Natural killer cell (primary cell): Measurements from ENCODE around the gene CMIP. TPM values are rescaled to one million over a fixed set of nuclear protein-coding genes. Genes with fewer than 3 reads are reported as not detected.

Source experiments
- ATAC-seq, 3 donors: fragments of 150-1000 bp in 2 of 3; fragments of 200-7000 bp in 1 of 3; cut with Tn5 transposase; 1 replicate in 1 of 3; 2 replicates in 2 of 3; pipeline ENCODE4 v1.10.0; 2021; ENCODE audit warnings: mild to moderate bottlenecking in 2 of 3, moderate library complexity in 2 of 3
- DNase-seq, 2 donors: peaks; one replicate each; pipeline versions ENCODE4 v3.0.0 to v3.0.0-alpha.2; 2013 to 2021; ENCODE audit warnings: mixed read lengths in 1 of 2
- H3K27ac ChIP-seq: one replicate; pipeline ENCODE4 v1.5.1; 2013; ENCODE audit warnings: mild to moderate bottlenecking, low read length
- H3K27me3 ChIP-seq: one replicate; pipeline ENCODE4 v1.6.1; 2013; ENCODE audit warnings: low read length; ENCODE audit not compliant: control insufficient read depth, insufficient read depth
- H3K36me3 ChIP-seq: one replicate; pipeline ENCODE4 v1.6.1; 2013; ENCODE audit warnings: low read length; ENCODE audit not compliant: control insufficient read depth, insufficient read depth
- H3K4me1 ChIP-seq: one replicate; pipeline ENCODE4 v1.6.1; 2013; ENCODE audit warnings: low read length; ENCODE audit not compliant: control insufficient read depth, insufficient read depth
- H3K4me3 ChIP-seq: one replicate; pipeline ENCODE4 v1.5.1; 2013; ENCODE audit warnings: low read length
- H3K9me3 ChIP-seq: one replicate; pipeline ENCODE4 v1.6.1; 2013; ENCODE audit warnings: low read length; ENCODE audit not compliant: control insufficient read depth, insufficient read depth
- H3K27ac Mint-ChIP-seq, 2 donors: one replicate each; pipeline ENCODE4 v1.8.0; 2022; ENCODE audit warnings: mild to moderate bottlenecking in 2 of 2, mixed read lengths in 2 of 2, moderate library complexity in 1 of 2
- H3K27me3 Mint-ChIP-seq, 2 donors: one replicate each; pipeline ENCODE4 v1.8.0; 2022; ENCODE audit warnings: low read depth in 2 of 2, mixed read lengths in 2 of 2
- H3K36me3 Mint-ChIP-seq: one replicate; pipeline ENCODE4 v1.8.0; 2022; ENCODE audit warnings: mixed read lengths
- H3K4me1 Mint-ChIP-seq, 2 donors: one replicate each; pipeline ENCODE4 v1.8.0; 2022; ENCODE audit warnings: mixed read lengths in 2 of 2
- H3K4me3 Mint-ChIP-seq: one replicate; pipeline ENCODE4 v1.8.0; 2022; ENCODE audit warnings: mild to moderate bottlenecking, moderate library complexity, mixed read lengths
- H3K9me3 Mint-ChIP-seq, 2 donors: one replicate each; pipeline ENCODE4 v1.8.0; 2022; ENCODE audit warnings: mixed read lengths in 2 of 2
- CTCF ChIP-seq: fragments of 200-600 bp; IDR thresholded peaks from one replicate; pipeline ENCODE4 v1.8.0; 2022; ENCODE audit warnings: antibody characterized with exemption
- WGBS: methylation state at CpG from one replicate; pipeline ENCODE4 v1.1.7; 2013; ENCODE audit warnings: missing lambda C conversion rate; ENCODE audit not compliant: insufficient coverage; 5-methylcytosine and 5-hydroxymethylcytosine counted together
- intact Hi-C: fragments of 100-400 bp; cut with micrococcal nuclease; formaldehyde crosslinking; loops from one replicate; pipeline ENCODE4 v1.14.2; 2022
- total RNA-seq, 4 donors: library from RNA; stranded (reverse); fragments of 120-200 nt in 1 of 4; gene quantifications; one replicate each; pipeline versions ENCODE4 v1.2.3 to v1.2.4, GENCODE V29; 2013 to 2022

The CMIP gene
- total RNA-seq, 3 donors from 2014 or later (not counting 1 experiment from before 2014, with no cell fraction given), result 88.2 to 115 (median 91.5) TPM

GRCh38 chr16:81601601-81602255 is 157.1 kb downstream of the CMIP start:
- intact Hi-C loops, result no loop called here
- DNase-seq (no peak), ATAC-seq (no peak)
- Histone ChIP-seq H3K27ac (no peak overlapping the region), H3K4me3 (no peak overlapping the region), H3K27me3 (no peaks in the 10 kb centered on the region), H3K4me1 (no peaks in the 10 kb centered on the region), H3K9me3 (no peaks in the 10 kb centered on the region), H3K36me3 (no peaks in the 10 kb centered on the region)
- H3K4me1 Mint-ChIP-seq, result peaks cover 44 to 46% of the 10 kb centered on the region in 2 donors
- H3K27me3 Mint-ChIP-seq, result no peaks in the 10 kb centered on the region
- 95% methylated on average over 16 of the region's 16 CpGs for WGBS
- no peaks in the 10 kb centered on the region for H3K36me3 Mint-ChIP-seq
- no peak overlapping the region for H3K4me3 Mint-ChIP-seq
- TF ChIP-seq CTCF, result no peak
- H3K27ac Mint-ChIP-seq, result peak overlapping the region in 1 of 2 donors; percentile 40
- no peaks in the 10 kb centered on the region for H3K9me3 Mint-ChIP-seq

- Histone ChIP-seq H3K9me3 (no peaks in the 10 kb centered on the region), H3K27me3 (no peaks in the 10 kb centered on the region), H3K4me3 (no peak overlapping the region), H3K27ac (no peak overlapping the region), H3K36me3 (peaks cover under 1% of the 10 kb centered on the region), H3K4me1 (no peaks in the 10 kb centered on the region)
- H3K27ac Mint-ChIP-seq, result no peak overlapping the region
- no peak for DNase-seq
- 96% methylated on average over 11 of the region's 13 CpGs for WGBS
- no peaks in the 10 kb centered on the region for H3K36me3 Mint-ChIP-seq
- TF ChIP-seq CTCF, result no peak
- intact Hi-C loops, result no loop called here
- H3K4me3 Mint-ChIP-seq, result no peak overlapping the region
- H3K9me3 Mint-ChIP-seq, result no peaks in the 10 kb centered on the region
- peaks cover 40% of the 10 kb centered on the region in 2 donors for H3K4me1 Mint-ChIP-seq
- no peak for ATAC-seq
- H3K27me3 Mint-ChIP-seq, result no peaks in the 10 kb centered on the region
Observed at GRCh38 chr16:81602256-81602776, 157.7 kb downstream of the CMIP start.

GRCh38 chr16:81602792-81603191 is 158.2 kb downstream of the CMIP start:
- Mint-ChIP-seq H3K36me3 (no peaks in the 10 kb centered on the region), H3K27ac (no peak overlapping the region), H3K4me3 (no peak overlapping the region), H3K4me1 (peaks cover 36 to 38% of the 10 kb centered on the region in 2 donors), H3K27me3 (no peaks in the 10 kb centered on the region), H3K9me3 (no peaks in the 10 kb centered on the region)
- ATAC-seq, result no peak
- TF ChIP-seq CTCF, result no peak
- DNase-seq, result no peak
- no peaks in the 10 kb centered on the region for H3K27me3 ChIP-seq
- H3K27ac ChIP-seq, result no peak overlapping the region
- H3K4me3 ChIP-seq, result no peak overlapping the region
- no peaks in the 10 kb centered on the region for H3K9me3 ChIP-seq
- WGBS, result 95% methylated on average over 11 of the region's 11 CpGs
- no peaks in the 10 kb centered on the region for H3K4me1 ChIP-seq
- peaks cover 5% of the 10 kb centered on the region for H3K36me3 ChIP-seq
- intact Hi-C loops, result no loop called here
